DMS79 (cell line): ENCODE data around the gene ABCB9.
A peak's percentile ranks its signal among the peaks of the same experiment; 100 is the strongest.
"Not testable (repeated sequence)": the region's sequence is repeated elsewhere in the genome, so short reads cannot be mapped to it uniquely, and the experiment has no call there.

Experiments used
- DNase-seq: peaks from one replicate; lab custom pipeline; 2025; lab: John Stamatoyannopoulos, UW

The ABCB9 gene

DNA sequence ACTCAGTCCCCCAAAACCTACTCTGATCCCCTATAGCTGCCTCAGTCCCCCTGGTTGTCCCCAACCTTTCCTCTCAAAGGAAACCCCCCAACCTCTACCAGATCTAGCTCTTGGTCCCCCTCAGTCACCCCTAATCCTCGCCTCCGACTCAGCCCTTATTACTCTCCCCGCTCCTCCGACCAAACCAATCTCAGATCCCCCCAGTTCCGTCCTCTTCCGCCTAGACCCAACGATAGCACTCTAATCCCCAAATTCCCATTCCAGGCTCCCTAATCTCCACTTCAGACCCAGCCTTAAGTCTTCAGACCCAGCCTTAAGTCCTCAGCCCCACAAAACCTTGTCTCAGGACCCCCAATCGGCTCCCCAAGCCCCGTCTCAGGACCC lies 71.0 kb downstream of the ABCB9 start:
- DNase-seq = no peak

DNA sequence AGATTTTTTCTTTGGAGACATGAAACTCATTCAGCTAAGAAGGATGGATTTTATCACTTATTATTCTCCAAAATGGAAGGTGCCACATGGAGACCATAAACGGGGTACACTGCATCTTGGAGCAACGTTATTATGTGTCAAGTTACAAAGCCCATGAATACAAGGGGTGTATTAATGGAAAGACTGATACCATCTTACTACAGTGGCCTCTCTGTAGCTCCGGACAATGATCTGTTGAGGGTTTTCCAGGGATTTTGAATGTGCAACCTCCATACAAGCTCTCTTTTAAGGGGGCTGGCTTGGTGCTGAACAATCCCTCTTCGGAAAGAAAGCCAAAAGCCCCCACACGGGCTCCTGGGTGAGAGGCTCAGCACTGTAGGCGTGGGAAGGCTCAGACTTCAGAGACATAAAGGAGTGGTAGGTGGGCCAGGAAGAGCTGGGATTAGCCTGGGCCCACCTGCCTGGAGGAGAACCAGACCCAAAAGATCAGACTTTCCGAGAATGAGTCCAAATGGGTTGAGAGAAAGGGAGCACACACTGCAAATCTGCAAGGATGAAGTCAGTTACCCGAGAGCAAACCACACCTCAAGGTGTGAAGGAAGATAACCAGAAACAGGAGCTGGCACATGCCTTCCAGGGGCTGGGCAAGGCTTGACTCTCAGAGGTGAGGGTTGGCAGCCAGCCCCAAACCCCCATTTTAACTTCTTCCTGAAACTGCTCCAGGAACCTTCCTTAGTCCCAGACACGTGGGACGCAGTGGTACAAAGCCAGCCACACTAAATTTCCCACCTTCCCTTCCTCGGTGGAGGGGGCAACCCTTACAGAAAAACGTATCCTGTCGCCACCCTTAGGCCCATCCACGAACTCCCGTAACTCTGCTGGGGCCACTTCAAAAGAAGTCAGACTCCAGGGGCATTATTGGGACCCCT lies 71.8 kb downstream of the ABCB9 start:
- no peak for DNase-seq

DNA sequence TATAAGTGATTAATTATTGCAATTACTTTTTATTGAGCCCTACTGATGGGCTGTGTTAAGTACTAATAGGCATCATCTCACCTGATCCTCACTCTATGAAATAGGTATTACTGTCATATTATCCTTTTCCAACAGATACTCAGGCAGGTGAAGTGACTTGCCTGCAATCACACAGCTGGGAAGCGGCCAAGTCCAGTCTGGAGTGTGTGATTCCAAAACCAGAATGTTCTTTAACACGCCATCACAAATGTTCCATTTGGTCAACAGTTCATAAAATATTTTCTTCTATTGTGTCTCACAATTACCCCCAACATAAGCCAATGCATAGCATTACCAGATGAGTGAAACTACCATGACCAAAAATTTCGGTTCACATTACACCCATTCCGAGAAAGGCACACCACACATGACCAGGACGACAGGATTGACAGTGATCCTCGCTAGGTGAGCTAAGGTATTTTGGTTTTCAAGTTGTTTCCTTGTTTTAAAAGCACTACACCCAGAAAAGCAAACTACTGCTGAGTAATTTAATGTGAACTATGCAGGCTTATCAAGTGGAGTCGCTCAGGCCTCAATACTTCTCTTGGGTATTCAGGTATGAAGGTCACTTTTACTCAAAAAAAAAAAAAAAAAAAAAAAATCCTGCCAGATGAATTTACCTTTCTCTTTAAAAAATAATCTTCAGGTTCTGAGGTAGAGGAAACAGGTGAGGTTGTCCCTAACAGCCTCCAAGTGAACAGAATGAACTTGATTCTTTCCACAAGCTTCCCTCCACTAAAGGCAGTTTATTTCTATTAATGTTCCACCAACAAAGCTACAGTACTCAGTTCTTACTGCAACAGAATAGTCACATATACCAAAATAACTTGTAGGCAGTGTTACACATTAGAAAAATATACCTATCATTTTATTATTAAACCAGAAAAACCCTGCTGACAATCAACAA lies 72.8 kb downstream of the ABCB9 start:
- DNase-seq = no peak

DNA sequence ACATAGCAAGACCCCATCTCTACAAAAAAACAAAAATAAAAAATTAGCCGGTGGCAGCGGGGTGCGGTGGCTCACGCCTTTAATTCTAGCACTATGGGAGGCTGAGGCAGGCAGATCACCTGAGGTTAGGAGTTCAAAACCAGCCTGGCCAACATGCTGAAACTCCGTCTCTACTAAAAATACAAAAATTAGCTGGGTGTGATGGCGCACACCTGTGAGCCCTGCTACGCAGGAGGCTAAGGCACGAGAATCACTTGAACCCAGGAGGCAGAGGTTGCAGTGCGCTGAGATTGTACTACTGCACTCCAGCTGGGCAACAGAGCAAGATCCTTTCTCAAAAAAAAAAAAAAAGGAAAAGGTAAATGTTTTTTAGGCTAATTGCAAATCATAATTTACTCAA lies 73.5 kb downstream of the ABCB9 start:
- DNase-seq = not testable (repeated sequence)

DNA sequence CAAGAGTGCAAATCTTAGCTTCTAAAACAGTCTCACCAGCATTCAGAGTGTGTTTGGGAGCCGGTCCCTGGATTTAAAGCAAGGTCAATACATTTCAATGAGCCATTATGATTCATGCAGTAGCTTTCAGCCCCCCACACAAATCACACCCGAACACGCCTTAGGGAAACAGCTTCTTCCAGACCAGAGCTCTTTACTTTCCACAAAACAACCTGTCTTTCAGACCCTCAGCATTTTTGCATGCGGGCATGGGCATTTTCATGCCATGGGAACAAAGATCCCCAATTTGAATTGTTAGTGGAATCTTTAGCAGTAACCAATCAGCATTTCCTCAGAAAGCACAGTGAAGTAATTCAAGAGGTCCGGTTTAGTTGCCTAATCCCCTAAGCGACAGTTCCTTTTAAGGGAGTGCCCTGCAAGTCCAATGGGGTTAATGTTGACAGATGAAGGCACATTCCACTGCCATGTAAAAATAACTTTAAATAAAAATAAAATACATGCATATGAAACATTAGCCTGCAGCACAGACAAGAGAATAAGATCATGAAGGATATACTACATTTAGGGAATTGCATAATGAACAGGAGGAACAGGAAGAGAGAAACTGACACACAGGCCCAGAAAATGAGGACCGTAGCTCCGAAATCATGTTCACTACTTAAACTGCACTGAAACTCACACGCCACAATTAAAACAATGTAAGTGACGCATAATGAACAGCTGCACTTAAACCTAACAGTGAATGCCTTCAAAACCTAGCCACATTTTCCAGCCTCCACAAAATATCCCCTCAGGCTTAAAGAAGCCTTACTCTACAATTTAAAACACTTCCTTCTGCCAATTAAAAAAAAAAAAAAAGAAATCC lies 74.4 kb downstream of the ABCB9 start:
- DNase-seq = no peak

DNA sequence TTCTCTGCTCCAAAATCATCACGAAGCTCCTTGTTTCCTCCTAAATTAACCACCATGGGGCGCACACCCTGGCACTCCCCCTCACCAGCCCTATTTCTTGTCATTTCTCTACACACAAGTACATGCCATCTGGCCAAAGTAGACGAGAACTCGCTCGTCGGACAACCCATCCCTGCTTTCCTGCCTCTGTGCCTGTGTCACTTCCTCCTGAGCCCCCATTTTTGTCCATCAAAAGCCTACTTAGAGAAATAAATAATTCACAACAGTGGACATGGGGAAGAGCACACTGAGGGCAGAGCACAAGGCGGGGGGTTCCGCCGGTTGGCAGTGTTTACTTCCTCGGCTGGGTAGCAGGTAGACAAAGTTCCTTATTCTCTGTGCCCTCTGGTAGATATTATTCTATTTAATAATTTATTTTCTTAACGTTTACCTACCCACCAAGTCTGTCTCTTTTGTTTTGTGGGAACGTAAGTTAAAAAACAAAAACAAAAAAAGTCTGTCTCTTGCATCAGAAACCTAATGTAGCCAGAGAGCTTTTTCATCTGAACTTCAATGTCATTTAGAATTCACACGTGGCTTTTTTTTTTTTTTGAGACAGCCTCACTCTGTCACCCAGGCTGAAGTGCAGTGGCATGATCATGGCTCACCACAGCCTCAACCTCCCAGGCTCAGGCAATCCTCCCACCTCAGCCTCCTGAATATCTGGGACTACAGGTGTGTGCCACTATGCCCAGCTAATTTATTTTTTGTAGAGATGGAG lies 76.3 kb downstream of the ABCB9 start:
- DNase-seq = no peak

DNA sequence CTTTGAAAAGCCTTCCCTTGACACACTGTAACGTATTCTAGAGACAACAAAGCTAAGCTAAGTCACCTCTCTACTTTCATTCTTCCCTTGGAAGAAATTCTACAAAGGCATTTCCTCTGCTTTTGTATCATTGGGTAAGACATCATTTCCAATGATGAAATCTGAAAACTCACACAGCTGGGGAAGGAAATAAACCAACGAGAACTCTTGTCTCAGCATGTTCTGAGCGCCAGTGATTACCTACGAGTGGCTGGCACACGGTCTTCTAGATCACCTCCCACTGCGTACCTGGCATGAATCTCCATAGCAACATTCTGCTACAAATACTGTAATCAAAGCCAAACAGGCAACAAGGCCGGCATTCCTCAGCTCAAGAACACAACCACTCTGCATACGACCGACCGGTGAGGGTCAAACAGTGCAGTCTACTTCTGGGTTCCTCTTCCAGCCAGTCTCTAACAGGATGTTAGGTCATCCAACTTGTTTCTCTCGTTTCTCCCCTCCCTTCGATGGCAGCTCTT lies 78.0 kb downstream of the ABCB9 start:
- peak; percentile 89 for DNase-seq

DNA sequence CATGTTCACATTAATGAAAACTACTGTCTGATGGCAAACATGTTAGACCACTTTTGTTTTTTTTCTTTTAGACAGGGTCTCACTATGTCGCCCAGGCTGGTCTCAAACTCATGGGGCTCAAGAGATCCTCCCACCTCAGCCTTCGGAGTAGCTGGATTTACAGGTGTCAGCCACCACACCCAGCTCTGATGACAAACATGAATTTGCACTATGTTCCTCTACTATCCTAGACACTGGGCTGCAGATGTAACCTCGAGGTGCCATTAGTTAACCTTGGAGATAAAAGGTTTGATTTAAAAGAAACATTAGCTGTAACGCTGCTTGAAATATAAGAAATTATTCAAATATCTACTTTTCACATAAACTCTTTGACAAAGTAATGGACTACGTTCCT lies 78.4 kb downstream of the ABCB9 start:
- no peak for DNase-seq

DNA sequence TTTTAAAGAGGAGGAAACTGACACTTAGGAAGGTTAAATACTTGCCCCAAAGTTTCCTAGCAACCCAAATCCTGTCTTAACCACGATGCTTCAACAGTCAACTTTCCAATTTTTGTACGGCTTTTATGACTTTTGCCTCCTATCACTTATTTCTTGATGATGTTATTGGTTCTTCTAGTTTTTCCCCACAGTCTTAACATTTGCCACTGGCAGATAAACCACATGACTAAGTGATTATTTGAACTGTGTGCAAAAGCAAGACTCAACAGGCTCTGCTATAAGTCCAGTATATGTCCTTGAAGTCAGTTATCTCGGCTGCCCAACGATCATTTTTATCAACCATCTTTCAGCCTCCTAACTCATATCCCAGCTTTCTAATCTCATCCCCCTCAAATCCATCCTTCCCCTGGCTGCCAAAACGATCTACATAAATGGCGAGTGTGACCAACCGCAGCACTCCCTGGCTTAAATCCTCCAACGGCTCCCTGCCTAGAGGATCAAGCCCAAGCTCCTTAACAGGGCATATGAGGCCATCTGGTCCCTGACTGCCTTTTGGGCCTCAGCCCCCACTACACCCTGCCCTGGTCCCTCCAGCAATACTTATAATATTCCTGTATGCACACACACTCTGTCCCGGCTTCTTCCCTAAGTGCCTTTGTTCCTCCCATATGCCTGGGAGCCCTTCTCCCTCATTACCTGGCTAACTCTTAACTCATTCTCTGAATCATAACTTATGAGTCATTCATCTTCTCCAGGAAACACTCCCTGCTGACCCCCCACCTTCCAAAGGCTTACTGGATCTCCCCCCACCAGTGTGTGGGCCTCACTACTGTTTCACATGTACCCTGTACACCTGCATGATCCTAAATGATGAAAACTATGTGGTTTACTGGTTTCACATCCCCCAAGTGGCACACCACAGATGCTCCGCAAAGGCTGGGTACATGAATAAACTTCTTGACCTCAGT lies 79.1 kb downstream of the ABCB9 start:
- DNase-seq = no peak

DNA sequence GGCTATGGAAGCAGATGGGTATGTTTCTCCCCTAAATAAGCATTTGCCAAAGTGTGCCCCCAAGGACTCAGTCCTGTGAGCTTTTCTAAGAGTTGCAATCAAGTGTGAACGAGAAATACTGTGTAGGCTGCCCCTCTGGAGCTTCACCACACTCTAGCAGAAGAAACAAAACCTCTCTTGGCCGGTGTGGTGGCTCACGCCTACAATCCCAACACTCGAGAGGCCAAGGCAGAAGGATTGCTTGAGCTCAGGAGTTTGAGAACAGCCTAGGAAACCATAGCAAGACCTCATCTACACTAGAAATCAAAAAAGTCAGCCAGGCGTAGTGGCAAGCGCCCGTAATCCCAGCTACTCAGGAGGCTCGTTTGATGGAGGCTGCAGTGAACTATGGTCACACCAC lies 80.1 kb downstream of the ABCB9 start:
- no peak for DNase-seq

DNA sequence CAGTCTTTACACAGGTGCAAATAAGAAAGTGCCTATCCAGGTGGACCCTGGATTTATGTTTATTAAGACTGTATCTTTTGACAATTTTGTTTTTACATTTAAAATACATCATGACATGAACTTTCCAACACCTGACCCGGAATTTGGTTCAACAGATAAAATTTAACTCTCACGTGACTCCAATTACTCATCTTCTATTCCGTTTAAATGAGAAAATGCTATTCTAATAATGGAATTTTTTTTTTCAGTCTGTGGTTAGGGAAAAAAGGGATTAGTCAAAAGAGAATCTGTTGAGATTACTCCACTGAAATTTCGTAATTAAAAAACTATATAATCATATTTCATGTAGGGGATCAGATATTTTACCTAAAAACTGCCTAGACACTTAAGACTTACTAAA lies 81.4 kb downstream of the ABCB9 start:
- no peak for DNase-seq

DNA sequence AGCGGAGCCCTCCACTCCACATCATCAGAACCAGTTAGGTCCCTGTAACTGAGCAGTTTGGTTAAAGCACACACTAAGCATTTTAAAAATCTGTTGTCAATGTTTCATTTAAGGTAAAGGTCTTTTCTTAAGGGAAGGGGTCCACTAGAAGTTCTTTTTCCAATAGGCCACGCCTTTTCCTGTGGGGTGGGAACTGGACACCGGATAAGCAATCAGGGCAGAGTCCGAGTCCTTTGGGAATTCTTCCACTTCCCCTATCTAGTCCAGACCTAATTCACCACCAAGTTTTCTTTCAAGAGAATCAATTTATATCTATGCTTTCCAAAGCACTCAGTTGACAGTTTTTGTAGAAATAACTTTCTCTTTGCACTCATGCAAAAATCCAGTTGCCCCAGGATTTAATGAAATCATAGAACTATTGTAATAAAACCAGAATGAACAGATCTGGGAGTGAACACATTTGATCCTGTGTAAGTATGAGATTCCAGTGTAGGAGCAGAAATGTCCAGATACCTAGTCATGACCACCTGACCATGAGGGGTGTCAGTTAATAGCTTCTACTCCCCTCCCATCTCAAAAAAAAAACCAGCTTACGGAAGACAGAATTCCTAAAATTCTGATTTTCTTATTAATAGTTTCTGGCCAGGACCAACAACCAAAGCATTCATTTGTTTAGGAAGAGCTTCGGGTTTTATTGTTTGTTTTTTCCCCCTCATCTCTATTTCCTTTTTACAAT lies 82.0 kb downstream of the ABCB9 start:
- no peak for DNase-seq

DNA sequence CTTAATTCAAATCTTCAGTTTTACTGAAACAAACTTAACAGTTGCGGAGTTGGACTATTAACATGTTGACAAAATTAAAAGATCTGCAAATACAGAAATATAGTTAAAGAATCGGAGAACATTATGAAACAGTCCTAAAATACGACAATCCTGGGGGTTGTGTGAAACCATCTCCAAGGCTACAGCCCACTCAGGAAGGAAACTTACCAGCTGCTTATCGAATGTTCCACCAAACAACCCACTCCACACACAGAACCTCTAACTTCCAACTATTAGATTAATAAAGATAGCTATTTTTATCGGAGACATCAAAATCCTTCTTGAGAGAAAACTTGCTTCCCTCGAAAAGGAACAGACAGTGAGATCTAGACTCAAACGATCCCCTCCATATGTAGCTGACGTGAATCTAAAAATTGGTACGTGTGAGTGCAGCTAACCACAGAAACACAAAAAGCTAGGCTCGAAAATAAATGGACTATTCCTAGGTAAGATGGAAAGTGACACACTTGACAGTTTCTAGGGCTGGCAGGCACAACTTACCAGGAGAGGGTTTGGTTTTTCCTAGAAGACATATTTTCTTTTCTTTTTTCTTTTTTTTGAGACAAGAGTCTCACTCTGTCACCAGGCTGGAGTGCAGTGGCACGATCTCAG lies 83.2 kb downstream of the ABCB9 start:
- no peak for DNase-seq

DNA sequence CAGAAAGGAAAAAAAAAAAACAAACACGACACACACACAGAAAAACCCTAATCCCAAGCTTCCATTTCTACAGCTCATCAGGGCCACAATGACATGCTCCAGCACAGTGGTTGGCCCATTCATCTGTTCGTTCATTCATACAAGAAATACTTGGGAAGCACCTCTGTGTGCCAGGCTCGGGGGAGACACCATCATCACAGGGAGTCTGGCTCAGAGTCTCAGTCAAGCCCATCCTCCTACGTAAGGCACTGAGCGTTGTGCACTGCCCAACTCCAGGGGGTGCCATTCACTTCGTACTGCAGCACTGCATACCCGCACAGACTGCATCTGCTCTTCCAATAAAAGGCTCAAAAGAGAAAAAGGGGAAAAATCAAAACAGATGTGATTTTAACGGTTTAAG lies 85.6 kb downstream of the ABCB9 start:
- no peak for DNase-seq

DNA sequence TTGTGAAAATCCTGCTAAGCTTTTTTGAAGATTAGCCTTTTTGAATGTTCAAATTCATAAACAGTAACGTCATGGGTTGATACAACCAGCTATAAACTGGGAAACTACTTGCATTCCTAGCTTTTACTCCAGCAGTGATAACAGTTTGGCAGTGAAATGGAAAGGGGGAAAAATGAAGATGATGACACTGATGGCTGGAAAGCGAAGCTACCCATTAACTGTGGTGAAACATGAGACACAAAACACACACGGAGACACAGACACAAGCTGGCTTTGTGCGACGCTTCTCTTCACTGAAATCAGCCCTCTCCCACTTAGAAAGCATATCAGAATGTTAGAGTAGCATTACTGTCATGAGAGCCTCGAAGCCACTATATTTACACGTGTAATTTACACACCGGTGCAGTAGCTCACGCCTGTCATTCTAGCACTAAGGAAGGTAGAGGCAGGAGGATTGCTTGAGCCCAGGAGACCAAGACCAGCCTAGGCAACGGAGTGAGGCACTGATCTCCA lies 86.1 kb downstream of the ABCB9 start:
- no peak for DNase-seq
